GM12891 (cell line): ENCODE data around the gene ISL2.

Experiments
- DNase-seq: peaks from one replicate; pipeline ENCODE4 v3.0.0; 2011; ENCODE audit warnings: low spot score; ENCODE audit not compliant: insufficient read length
- FAIRE-seq: peaks from 2 replicates; lab custom pipeline; 2011; peaks lifted over from hg19 to GRCh38; lab: Jason Lieb, UNC
- PAX5 ChIP-seq: IDR thresholded peaks from 2 replicates; pipeline ENCODE4 v1.6.1; 2011; ENCODE audit warnings: low read length, moderate library complexity, mild to moderate bottlenecking; ENCODE audit not compliant: insufficient read depth, severe bottlenecking
- POLR2A ChIP-seq: IDR thresholded peaks from 2 replicates; pipeline ENCODE4 v1.6.1; 2011; ENCODE audit warnings: low read depth, low read length, control low read depth
- POLR2AphosphoS5 ChIP-seq: IDR thresholded peaks from 2 replicates; pipeline ENCODE4 v1.6.1; 2011; ENCODE audit warnings: low read depth, low read length, control low read depth
- POU2F2 ChIP-seq: IDR thresholded peaks from 2 replicates; pipeline ENCODE4 v1.6.1; 2011; ENCODE audit warnings: low read depth, mild to moderate bottlenecking, control low read depth, low read length, moderate library complexity
- SPI1 ChIP-seq: IDR thresholded peaks from 2 replicates; pipeline ENCODE4 v1.6.1; 2011; ENCODE audit warnings: low read depth, low read length, control low read depth
- TAF1 ChIP-seq: IDR thresholded peaks from 2 replicates; pipeline ENCODE4 v1.6.1; 2011; ENCODE audit warnings: low read depth, low read length, control low read depth

ISL2 gene

GRCh38 chr15:76349301-76350070 lies 12.9 kb downstream of the ISL2 start:
- DNase-seq (no peak), FAIRE-seq (no peak)
- TF ChIP-seq TAF1 (no peak), POLR2AphosphoS5 (no peak), POLR2A (no peak), PAX5 (no peak), SPI1 (no peak), POU2F2 (no peak)

DNA sequence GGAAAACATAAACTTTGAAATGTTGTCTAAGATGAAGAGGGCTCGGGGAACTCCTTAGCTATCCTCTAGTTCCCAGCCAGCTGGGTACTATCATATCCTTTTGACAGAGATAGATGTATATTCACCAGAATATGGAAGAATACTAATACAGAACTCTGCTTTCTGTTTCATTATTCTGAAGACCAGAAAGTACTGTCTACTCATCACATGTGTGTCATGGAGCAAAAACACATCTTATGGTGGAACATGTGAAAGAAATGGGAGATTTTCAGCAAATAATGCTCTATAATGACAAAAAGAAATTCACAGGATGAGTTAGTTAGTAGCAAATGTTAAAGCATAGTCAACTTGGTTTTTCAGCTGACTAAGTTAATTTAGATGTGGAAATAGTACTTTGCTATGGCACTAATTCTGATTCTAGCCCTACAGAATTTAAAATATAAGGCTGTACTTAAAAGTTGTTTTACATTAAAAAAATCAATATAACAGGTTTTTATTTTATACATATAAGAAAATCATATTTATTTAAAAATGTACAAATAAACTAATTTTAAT lies 16.5 kb downstream of the ISL2 start:
- no peak for DNase-seq
- TF ChIP-seq POLR2A (no peak), PAX5 (no peak), POLR2AphosphoS5 (no peak), TAF1 (no peak), POU2F2 (no peak), SPI1 (no peak)
- FAIRE-seq = no peak

DNA sequence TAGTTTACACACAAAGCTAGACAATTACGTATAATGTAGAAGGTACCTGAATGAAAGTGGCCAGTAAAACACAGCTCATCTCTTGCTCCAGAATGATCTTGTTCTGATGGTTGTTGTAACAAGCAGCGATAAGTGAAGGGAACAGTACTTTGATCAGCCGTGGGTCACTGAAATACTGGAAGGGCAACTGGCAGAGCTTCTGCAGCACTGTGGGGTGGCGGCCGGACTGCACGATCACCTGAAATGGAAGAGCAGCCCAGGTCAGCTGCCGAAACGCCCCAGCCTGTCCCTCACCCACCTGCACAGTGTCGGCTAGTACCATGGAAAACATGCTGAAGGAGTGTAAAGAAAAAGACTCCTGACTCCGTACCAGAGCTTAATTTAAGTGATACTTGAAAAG lies 17.3 kb downstream of the ISL2 start:
- DNase-seq (no peak), FAIRE-seq (peak; percentile 41)
- TF ChIP-seq PAX5 (no peak), POLR2AphosphoS5 (no peak), POU2F2 (no peak), SPI1 (no peak)

DNA sequence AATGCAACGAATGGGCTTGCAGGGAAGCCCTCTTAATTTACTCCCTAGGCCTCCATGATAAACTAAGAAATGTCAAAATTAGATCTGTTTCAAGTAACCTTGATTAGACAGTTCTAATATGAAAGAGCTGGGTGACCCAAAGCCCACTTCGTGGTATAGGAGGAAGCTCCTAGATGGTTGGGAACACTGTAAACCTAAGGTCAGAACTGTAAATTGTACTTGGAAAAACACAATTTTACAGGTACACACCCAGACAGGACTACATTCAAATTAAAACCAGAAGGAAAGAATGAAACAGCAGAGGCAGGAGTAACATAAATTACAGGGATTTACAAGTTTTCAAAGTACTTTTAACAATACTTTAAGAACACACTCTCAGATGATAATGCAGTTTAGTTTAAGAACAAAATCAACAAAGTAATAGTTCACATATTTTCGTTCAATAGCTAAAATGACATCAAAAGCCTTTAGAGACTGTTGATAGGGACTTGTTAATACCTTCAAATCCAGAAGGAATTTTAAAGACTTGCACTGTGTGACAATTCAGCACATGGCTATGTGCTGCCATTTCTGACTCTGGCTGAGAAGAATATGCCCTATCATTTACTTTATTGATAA lies 18.4 kb downstream of the ISL2 start:
- TF ChIP-seq POU2F2 = no peak
- DNase-seq (no peak), FAIRE-seq (no peak)

GRCh38 chr15:76358453-76358852 lies 21.9 kb downstream of the ISL2 start:
- DNase-seq = no peak
- no peak for TF ChIP-seq POU2F2
- TF ChIP-seq PAX5 = no peak
- no peak for TF ChIP-seq POLR2A
- no peak for TF ChIP-seq TAF1
- TF ChIP-seq POLR2AphosphoS5 = no peak
- TF ChIP-seq SPI1 = no peak
- no peak for FAIRE-seq

GRCh38 chr15:76359152-76359551 lies 22.6 kb downstream of the ISL2 start:
- TF ChIP-seq TAF1 = no peak
- no peak for TF ChIP-seq POLR2AphosphoS5
- no peak for TF ChIP-seq POU2F2
- TF ChIP-seq SPI1 = no peak
- DNase-seq (no peak), FAIRE-seq (no peak)

DNA sequence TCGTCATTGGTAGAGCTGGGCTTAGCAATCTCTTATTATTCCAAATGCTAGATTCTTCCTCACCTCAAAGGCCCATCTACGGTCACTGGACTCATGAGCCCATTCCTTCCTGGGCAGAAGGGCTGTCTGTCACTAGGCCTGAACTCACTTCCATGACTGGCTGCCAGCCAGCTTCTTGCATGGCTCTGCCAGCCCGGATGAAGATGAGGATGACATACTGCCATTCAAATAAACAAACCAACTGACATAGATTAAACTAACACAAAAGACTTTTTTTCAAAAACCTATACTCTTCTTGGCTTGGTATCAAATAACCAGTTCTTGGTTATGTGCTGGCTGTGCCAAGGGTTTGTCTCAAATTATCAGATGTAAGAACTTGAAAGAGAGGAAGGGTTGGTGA lies 23.8 kb downstream of the ISL2 start:
- FAIRE-seq (no peak), DNase-seq (no peak)
- TF ChIP-seq POU2F2 = no peak
- no peak for TF ChIP-seq TAF1
- TF ChIP-seq SPI1 = no peak
- no peak for TF ChIP-seq PAX5
- TF ChIP-seq POLR2AphosphoS5 = no peak
- no peak for TF ChIP-seq POLR2A

DNA sequence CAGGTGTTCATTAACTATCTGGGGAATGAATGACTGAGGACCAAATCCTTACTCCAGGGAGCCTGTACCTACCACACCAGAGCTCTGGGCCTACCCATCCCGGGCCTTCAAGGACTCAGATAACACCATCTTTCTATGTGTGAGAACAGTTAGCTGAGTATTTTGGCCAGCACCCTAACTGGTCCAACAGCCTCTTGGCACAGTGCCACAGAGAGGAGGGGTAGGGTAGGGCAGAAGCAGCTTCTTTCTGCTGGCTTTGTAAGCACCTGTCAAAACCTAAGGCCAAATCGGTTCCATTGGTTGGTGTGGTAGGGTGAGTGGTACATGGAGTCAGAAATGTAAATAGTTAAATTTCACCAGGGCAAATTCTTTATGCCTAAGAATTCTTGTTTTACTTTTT lies 26.7 kb downstream of the ISL2 start:
- no peak for FAIRE-seq
- DNase-seq = no peak
- no peak for TF ChIP-seq TAF1
- TF ChIP-seq SPI1 = no peak
- TF ChIP-seq POU2F2 = no peak
- TF ChIP-seq PAX5 = no peak
- no peak for TF ChIP-seq POLR2AphosphoS5
- no peak for TF ChIP-seq POLR2A

- TF ChIP-seq PAX5 (no peak), POLR2A (no peak), SPI1 (no peak), TAF1 (no peak), POLR2AphosphoS5 (no peak), POU2F2 (no peak)
- no peak for FAIRE-seq
These were observed 30.1 kb downstream of the ISL2 start for GRCh38 chr15:76366714-76367113.

DNA sequence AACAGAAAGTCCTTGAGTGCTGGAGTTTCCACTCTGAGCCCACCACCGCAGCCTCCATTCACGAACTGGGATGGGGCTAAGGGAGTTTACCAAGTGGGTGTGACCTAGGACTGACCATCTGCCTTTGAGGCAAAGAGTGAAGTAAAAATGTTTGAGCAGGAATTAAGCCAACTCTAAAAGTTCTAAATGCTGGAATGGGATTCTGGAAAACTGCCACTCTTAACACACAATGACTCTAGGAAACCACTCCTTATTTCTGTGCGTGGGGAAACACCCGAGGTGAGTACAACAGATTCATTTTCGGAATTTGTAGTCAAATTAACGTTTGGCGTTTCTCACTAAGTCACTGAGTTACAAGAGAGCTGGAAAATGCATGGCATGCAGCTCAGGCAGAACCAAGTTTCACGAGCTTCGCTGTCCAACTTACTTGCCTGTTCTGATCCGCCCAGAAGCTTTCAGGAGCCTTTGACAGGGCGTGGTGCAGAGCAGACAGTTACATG lies 31.6 kb downstream of the ISL2 start:
- no peak for FAIRE-seq
- TF ChIP-seq TAF1 = no peak
- TF ChIP-seq PAX5 = no peak
- no peak for TF ChIP-seq SPI1
- TF ChIP-seq POLR2AphosphoS5 = no peak
- DNase-seq = no peak

More at GRCh38 chr15:76366714-76367113, 30.1 kb downstream of the ISL2 start:
- DNase-seq = no peak
